GM21717 (cell line): ENCODE data around the gene MMP20.
A peak's percentile ranks its signal among the peaks of the same experiment; 100 is the strongest.
"Not testable (repeated sequence)": the region's sequence is repeated elsewhere in the genome, so short reads cannot be mapped to it uniquely, and the experiment has no call there.

ENCODE experiments used
- ATAC-seq: cut with Tn5 transposase; IDR thresholded peaks from one replicate; pipeline ENCODE4 v1.9.1; 2021; ENCODE audit warnings: mild to moderate bottlenecking, moderate library complexity; ENCODE audit not compliant: unreplicated experiment

The MMP20 gene

GRCh38 chr11:102625177-102625576, at the start of gene MMP20:
MMP20 (minus strand) TSS chr11:102625332; CDS start chr11:102625319, 13 bp downstream.
- no peak for ATAC-seq

GRCh38 chr11:102669664-102670063, 44.5 kb upstream of the MMP20 start:
- ATAC-seq: peak; percentile 79

- no peak for ATAC-seq
Observed at GRCh38 chr11:102666331-102666957, 41.3 kb upstream of the MMP20 start.

GRCh38 chr11:102664001-102664752, 39.0 kb upstream of the MMP20 start:
- ATAC-seq: peak; percentile 71

GRCh38 chr11:102662607-102663006, 37.5 kb upstream of the MMP20 start:
- no peak for ATAC-seq

GRCh38 chr11:102661040-102661439, 35.9 kb upstream of the MMP20 start:
- ATAC-seq: no peak

GRCh38 chr11:102656528-102656927, 31.4 kb upstream of the MMP20 start:
- no peak for ATAC-seq

- ATAC-seq: no peak
Observed at GRCh38 chr11:102655547-102655946, 30.4 kb upstream of the MMP20 start.

GRCh38 chr11:102654761-102655160, 29.6 kb upstream of the MMP20 start:
- ATAC-seq: no peak

GRCh38 chr11:102653744-102654291, 28.7 kb upstream of the MMP20 start:
- ATAC-seq: no peak

GRCh38 chr11:102647430-102647829, 22.3 kb upstream of the MMP20 start:
- ATAC-seq: no peak

GRCh38 chr11:102643941-102644340, 18.8 kb upstream of the MMP20 start:
- ATAC-seq: no peak

- no peak for ATAC-seq
Observed at GRCh38 chr11:102640946-102641345, 15.8 kb upstream of the MMP20 start.

- no peak for ATAC-seq
Observed at GRCh38 chr11:102639656-102640055, 14.5 kb upstream of the MMP20 start.

- no peak for ATAC-seq
Observed at GRCh38 chr11:102637731-102638130, 12.6 kb upstream of the MMP20 start.

GRCh38 chr11:102633385-102634026, 8.4 kb upstream of the MMP20 start:
- ATAC-seq: no peak

GRCh38 chr11:102632026-102632425, 6.9 kb upstream of the MMP20 start:
- ATAC-seq: no peak

GRCh38 chr11:102630598-102631448, 5.7 kb upstream of the MMP20 start:
- no peak for ATAC-seq

- ATAC-seq: not testable (repeated sequence)
Observed at GRCh38 chr11:102629908-102630307, 4.8 kb upstream of the MMP20 start.

GRCh38 chr11:102626676-102627075, 1.5 kb upstream of the MMP20 start:
- no peak for ATAC-seq

- ATAC-seq: no peak
Observed at GRCh38 chr11:102623998-102624397, 1.1 kb downstream of the MMP20 start.
